ENCODE results near the gene SRRM5.

SRRM5 gene

GRCh38 chr19:43651758-43652545, 40.1 kb downstream of the SRRM5 start:
- no peak overlapping the region for H3K4me3 ChIP-seq (ENCODE audit: low read length)
- TF ChIP-seq CTCF (conservative IDR thresholded peaks at IDR 0.05; ENCODE audit: low read depth, low read length) = peak; percentile 92
- no peak for DNase-seq (ENCODE audit: low read depth)

GRCh38 chr19:43652546-43652874, 40.6 kb downstream of the SRRM5 start:
- TF ChIP-seq CTCF (conservative IDR thresholded peaks at IDR 0.05; ENCODE audit: low read depth, low read length) = no peak
- no peak overlapping the region for H3K4me3 ChIP-seq (ENCODE audit: low read length)
- DNase-seq (ENCODE audit: low read depth) = no peak

GRCh38 chr19:43656436-43656835, 44.5 kb downstream of the SRRM5 start:
- no peak for TF ChIP-seq CTCF (conservative IDR thresholded peaks at IDR 0.05; ENCODE audit: low read depth, low read length)
- DNase-seq (ENCODE audit: low read depth) = no peak
- H3K4me3 ChIP-seq (ENCODE audit: low read length) = no peak overlapping the region

- no peak for TF ChIP-seq CTCF (conservative IDR thresholded peaks at IDR 0.05; ENCODE audit: low read depth, low read length)
- no peak overlapping the region for H3K4me3 ChIP-seq (ENCODE audit: low read length)
- DNase-seq (ENCODE audit: low read depth) = no peak
These were observed 46.1 kb downstream of the SRRM5 start for GRCh38 chr19:43658001-43658400.

- TF ChIP-seq CTCF (conservative IDR thresholded peaks at IDR 0.05; ENCODE audit: low read depth, low read length) = no peak
These were observed 46.6 kb downstream of the SRRM5 start for GRCh38 chr19:43658494-43658893.

GRCh38 chr19:43660301-43660970, 48.5 kb downstream of the SRRM5 start:
- TF ChIP-seq CTCF (conservative IDR thresholded peaks at IDR 0.05; ENCODE audit: low read depth, low read length) = no peak
- DNase-seq (ENCODE audit: low read depth) = no peak
- H3K4me3 ChIP-seq (ENCODE audit: low read length) = no peak overlapping the region

More at GRCh38 chr19:43658494-43658893, 46.6 kb downstream of the SRRM5 start:
- no peak overlapping the region for H3K4me3 ChIP-seq (ENCODE audit: low read length)
- DNase-seq (ENCODE audit: low read depth) = no peak

GRCh38 chr19:43660971-43661360, 49.1 kb downstream of the SRRM5 start:
- no peak for DNase-seq (ENCODE audit: low read depth)
- H3K4me3 ChIP-seq (ENCODE audit: low read length) = no peak overlapping the region
- no peak for TF ChIP-seq CTCF (conservative IDR thresholded peaks at IDR 0.05; ENCODE audit: low read depth, low read length)

All from retinal pigment epithelial cell (primary cell).